ENCODE data around the gene SLC2A6.
"Not testable (repeated sequence)": the region's sequence is repeated elsewhere in the genome, so short reads cannot be mapped to it uniquely, and the experiment has no call there.

SLC2A6 gene

DNA sequence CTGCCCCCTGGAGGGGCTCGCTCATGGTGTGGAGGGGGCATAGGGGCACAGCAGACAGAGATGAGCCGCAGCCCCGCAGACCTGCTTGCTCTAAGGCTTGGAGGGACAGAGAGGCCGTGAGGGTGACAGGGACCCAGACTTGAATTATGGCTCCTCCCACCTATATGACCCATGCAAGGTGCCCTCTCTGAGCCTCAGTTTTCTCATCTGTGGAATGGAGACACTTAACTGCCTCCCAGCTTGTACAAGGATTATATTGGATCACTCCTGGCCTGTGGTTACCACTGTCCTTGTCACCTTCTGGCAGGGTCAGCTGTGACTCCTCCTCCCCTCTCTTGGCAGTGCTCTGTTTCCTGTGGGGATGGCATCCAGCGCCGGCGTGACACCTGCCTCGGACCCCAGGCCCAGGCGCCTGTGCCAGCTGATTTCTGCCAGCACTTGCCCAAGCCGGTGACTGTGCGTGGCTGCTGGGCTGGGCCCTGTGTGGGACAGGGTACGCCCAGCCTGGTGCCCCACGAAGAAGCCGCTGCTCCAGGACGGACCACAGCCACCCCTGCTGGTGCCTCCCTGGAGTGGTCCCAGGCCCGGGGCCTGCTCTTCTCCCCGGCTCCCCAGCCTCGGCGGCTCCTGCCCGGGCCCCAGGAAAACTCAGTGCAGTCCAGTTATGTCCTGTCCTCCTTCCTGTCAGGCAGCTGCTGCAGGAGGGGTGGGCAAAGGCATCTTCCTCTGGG lies 23.8 kb downstream of the SLC2A6 start:
- 0 out of 2 replicates have a peak, but pooled peaks cover 5% of the 10 kb centered on the region for H3K4me1 ChIP-seq (ENCODE audit: control insufficient read depth, insufficient read depth, low read length)
- no peak overlapping the region for H3K4me3 ChIP-seq (ENCODE audit: low read depth, low read length)
- no peaks in the 10 kb centered on the region for H3K27me3 ChIP-seq (ENCODE audit: control insufficient read depth, insufficient read depth, low read length)
- H3K36me3 ChIP-seq (ENCODE audit: control insufficient read depth, insufficient read depth, low read length), result no peaks in the 10 kb centered on the region
- H3K9ac ChIP-seq (ENCODE audit: low read depth, low read length), result no peak overlapping the region
- no peaks in the 10 kb centered on the region for H3K9me3 ChIP-seq (ENCODE audit: control insufficient read depth, insufficient read depth, low read length)
- no peak overlapping the region for H3K27ac ChIP-seq (ENCODE audit: low read depth, low read length)

DNA sequence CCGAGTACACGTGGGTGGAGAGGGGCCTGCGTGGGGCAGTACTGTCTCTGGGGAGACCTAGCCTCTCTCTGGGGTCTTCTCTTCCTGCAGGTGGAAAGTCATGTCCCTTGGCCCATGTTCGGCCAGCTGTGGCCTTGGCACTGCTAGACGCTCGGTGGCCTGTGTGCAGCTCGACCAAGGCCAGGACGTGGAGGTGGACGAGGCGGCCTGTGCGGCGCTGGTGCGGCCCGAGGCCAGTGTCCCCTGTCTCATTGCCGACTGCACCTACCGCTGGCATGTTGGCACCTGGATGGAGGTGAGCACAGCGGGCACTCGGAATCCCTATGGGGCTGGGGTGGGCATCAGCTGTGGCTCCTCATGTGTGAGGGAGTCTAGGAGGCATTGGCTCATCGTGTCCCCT lies 24.6 kb downstream of the SLC2A6 start:
- H3K9ac ChIP-seq (ENCODE audit: low read depth, low read length), result no peak overlapping the region
- H3K9me3 ChIP-seq (ENCODE audit: control insufficient read depth, insufficient read depth, low read length), result no peaks in the 10 kb centered on the region
- 0 out of 2 replicates have a peak, but pooled peaks cover 5% of the 10 kb centered on the region for H3K4me1 ChIP-seq (ENCODE audit: control insufficient read depth, insufficient read depth, low read length)
- H3K4me3 ChIP-seq (ENCODE audit: low read depth, low read length), result no peak overlapping the region
- H3K36me3 ChIP-seq (ENCODE audit: control insufficient read depth, insufficient read depth, low read length), result no peaks in the 10 kb centered on the region
- H3K27ac ChIP-seq (ENCODE audit: low read depth, low read length), result no peak overlapping the region
- no peaks in the 10 kb centered on the region for H3K27me3 ChIP-seq (ENCODE audit: control insufficient read depth, insufficient read depth, low read length)

DNA sequence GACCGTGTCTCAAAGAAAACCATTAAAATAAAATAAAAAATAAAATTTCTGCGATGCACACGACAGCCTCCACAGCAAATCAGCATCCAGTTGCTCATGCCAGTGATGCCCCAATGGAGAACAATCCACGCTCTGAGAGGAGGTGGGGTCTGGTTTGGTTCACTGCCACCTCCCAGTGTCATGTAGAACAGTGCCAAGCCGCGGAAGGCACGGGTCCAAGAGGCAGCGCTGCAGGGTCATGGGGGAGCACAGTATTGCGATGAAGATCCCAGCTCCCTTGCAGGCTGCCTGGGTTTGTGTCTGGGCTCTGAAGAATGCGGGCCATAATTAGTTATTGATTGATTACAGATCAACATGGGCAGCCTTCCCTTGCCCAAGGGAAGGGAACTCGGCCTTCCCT lies 25.2 kb downstream of the SLC2A6 start:
- no peak overlapping the region for H3K4me3 ChIP-seq (ENCODE audit: low read depth, low read length)
- H3K9ac ChIP-seq (ENCODE audit: low read depth, low read length), result no peak overlapping the region
- H3K27me3 ChIP-seq (ENCODE audit: control insufficient read depth, insufficient read depth, low read length), result no peaks in the 10 kb centered on the region
- no peak overlapping the region for H3K27ac ChIP-seq (ENCODE audit: low read depth, low read length)
- no peaks in the 10 kb centered on the region for H3K36me3 ChIP-seq (ENCODE audit: control insufficient read depth, insufficient read depth, low read length)
- no peaks in the 10 kb centered on the region for H3K4me1 ChIP-seq (ENCODE audit: control insufficient read depth, insufficient read depth, low read length)
- H3K9me3 ChIP-seq (ENCODE audit: control insufficient read depth, insufficient read depth, low read length), result no peaks in the 10 kb centered on the region

DNA sequence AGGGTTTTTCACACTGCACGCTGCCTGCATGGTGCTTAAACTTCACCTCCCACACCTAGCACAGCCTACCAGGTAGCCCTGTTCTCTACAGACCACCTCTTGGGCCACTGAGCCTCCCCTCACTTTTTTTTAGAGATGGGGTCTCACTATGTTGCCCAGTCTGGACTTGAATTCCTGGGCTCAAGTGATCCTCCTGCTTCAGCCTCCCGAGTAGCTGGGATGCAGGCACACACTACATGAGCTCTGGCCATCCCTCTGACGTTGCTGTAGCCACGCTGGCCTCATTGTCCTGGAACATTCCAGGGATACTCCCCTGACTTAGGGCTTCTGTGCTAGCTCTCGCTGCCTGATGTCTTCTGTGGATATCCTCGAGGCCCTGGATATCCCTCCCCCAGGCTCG lies 26.3 kb downstream of the SLC2A6 start:
- no peak overlapping the region for H3K4me3 ChIP-seq (ENCODE audit: low read depth, low read length)
- H3K9ac ChIP-seq (ENCODE audit: low read depth, low read length), result no peak overlapping the region
- H3K9me3 ChIP-seq (ENCODE audit: control insufficient read depth, insufficient read depth, low read length), result no peaks in the 10 kb centered on the region
- no peak overlapping the region for H3K27ac ChIP-seq (ENCODE audit: low read depth, low read length)
- no peaks in the 10 kb centered on the region for H3K36me3 ChIP-seq (ENCODE audit: control insufficient read depth, insufficient read depth, low read length)
- no peaks in the 10 kb centered on the region for H3K4me1 ChIP-seq (ENCODE audit: control insufficient read depth, insufficient read depth, low read length)
- H3K27me3 ChIP-seq (ENCODE audit: control insufficient read depth, insufficient read depth, low read length), result no peaks in the 10 kb centered on the region

DNA sequence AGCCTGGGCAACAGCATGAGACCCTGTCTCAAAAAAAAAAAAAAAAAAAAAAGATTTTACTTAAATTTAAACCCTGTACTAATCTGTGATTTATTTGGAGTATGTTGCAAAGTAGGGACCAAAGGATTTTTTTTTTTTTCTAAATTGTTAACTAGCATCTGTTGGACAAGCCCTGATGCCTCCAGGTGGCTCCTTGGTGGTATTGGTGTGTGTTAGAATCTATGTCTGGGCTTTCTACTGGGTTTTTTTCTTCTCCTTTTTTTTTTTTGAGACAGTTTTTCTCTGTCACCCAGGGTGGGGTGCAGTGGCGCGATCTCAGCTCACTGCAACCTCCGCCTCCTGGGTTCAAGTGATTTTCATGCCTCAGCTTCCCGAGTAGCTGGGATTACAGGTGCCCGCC lies 27.0 kb downstream of the SLC2A6 start:
- not testable (repeated sequence) for H3K27me3 ChIP-seq (ENCODE audit: control insufficient read depth, insufficient read depth, low read length); H3K27ac ChIP-seq (ENCODE audit: low read depth, low read length); H3K4me1 ChIP-seq (ENCODE audit: control insufficient read depth, insufficient read depth, low read length); H3K36me3 ChIP-seq (ENCODE audit: control insufficient read depth, insufficient read depth, low read length); H3K4me3 ChIP-seq (ENCODE audit: low read depth, low read length); H3K9ac ChIP-seq (ENCODE audit: low read depth, low read length); H3K9me3 ChIP-seq (ENCODE audit: control insufficient read depth, insufficient read depth, low read length)

DNA sequence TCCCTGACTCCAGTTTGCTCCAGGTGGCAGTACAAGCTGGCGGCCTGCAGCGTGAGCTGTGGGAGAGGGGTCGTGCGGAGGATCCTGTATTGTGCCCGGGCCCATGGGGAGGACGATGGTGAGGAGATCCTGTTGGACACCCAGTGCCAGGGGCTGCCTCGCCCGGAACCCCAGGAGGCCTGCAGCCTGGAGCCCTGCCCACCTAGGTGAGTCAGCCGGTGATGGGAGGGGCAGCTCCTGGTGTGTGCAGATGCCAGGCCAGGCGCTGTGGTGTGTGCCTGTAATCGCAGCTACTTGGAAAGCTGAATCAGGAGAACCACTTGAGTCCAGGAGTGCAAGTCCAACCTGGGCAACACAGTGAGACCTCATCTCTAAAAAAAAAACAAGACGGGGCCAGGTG lies 29.1 kb downstream of the SLC2A6 start:
- H3K36me3 ChIP-seq (ENCODE audit: control insufficient read depth, insufficient read depth, low read length), result no peaks in the 10 kb centered on the region
- H3K27ac ChIP-seq (ENCODE audit: low read depth, low read length), result no peak overlapping the region
- no peak overlapping the region for H3K4me3 ChIP-seq (ENCODE audit: low read depth, low read length)
- H3K9ac ChIP-seq (ENCODE audit: low read depth, low read length), result no peak overlapping the region
- no peaks in the 10 kb centered on the region for H3K4me1 ChIP-seq (ENCODE audit: control insufficient read depth, insufficient read depth, low read length)
- H3K9me3 ChIP-seq (ENCODE audit: control insufficient read depth, insufficient read depth, low read length), result no peaks in the 10 kb centered on the region
- no peaks in the 10 kb centered on the region for H3K27me3 ChIP-seq (ENCODE audit: control insufficient read depth, insufficient read depth, low read length)

DNA sequence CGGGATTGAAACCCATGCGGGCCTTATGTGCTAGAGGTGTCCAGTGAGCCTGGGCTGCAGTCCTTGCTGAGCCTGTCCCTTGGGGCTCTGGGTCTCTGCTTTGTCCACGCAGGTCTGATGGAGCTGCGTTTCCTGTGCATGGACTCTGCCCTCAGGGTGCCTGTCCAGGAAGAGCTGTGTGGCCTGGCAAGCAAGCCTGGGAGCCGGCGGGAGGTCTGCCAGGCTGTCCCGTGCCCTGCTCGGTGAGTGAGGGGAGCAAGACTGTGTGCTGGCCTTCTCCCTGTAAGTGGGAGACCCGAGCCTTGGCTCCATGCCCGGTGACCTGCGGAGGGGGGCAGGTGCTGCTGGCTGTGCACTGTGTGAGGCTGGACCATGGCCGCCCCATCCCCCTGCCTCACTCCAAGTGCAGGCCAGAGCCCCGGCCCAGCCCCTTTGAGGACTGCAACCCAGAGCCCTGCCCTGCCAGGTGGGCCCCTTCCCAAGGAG lies 30.4 kb downstream of the SLC2A6 start:
- H3K27ac ChIP-seq (ENCODE audit: low read depth, low read length), result no peak overlapping the region
- no peaks in the 10 kb centered on the region for H3K9me3 ChIP-seq (ENCODE audit: control insufficient read depth, insufficient read depth, low read length)
- no peaks in the 10 kb centered on the region for H3K4me1 ChIP-seq (ENCODE audit: control insufficient read depth, insufficient read depth, low read length)
- H3K36me3 ChIP-seq (ENCODE audit: control insufficient read depth, insufficient read depth, low read length), result no peaks in the 10 kb centered on the region
- no peak overlapping the region for H3K4me3 ChIP-seq (ENCODE audit: low read depth, low read length)
- no peak overlapping the region for H3K9ac ChIP-seq (ENCODE audit: low read depth, low read length)
- H3K27me3 ChIP-seq (ENCODE audit: control insufficient read depth, insufficient read depth, low read length), result no peaks in the 10 kb centered on the region

DNA sequence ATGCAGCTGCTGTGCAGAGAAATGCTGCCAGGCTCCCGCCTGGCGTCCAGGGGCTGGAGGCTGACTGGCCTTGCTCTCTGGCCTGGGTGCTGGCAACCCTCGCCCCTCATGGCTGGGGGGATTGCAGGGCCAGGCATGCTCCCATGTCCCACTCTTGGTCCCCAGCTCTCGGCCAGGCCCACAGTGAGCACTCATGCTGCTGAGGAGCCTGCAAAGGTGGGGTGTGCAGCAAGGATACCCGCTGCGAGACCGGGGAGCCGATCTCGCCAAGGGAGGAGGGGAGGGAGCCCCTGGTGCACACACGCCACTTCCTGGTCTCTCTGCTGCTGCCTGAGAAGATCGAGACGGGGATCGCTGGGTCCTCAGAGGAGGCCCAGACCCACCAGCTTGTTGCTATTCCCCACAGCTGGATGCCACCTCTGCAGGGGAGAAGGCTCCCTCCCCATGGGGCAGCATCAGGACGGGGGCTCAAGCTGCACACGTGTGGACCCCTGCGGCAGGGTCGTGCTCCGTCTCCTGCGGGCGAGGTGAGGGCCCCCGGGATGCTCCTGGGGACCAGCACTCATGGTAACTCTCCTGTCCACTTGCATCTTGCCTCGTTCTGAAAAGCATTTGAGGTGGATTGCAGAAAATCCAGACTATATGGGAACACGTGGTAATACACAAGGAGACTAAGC lies 33.5 kb downstream of the SLC2A6 start:
- Histone ChIP-seq H3K4me3 (ENCODE audit: low read depth, low read length) (no peak overlapping the region), H3K27me3 (ENCODE audit: control insufficient read depth, insufficient read depth, low read length) (no peaks in the 10 kb centered on the region), H3K9me3 (ENCODE audit: control insufficient read depth, insufficient read depth, low read length) (no peaks in the 10 kb centered on the region), H3K27ac (ENCODE audit: low read depth, low read length) (no peak overlapping the region), H3K4me1 (ENCODE audit: control insufficient read depth, insufficient read depth, low read length) (no peaks in the 10 kb centered on the region), H3K9ac (ENCODE audit: low read depth, low read length) (no peak overlapping the region), H3K36me3 (ENCODE audit: control insufficient read depth, insufficient read depth, low read length) (no peaks in the 10 kb centered on the region)

DNA sequence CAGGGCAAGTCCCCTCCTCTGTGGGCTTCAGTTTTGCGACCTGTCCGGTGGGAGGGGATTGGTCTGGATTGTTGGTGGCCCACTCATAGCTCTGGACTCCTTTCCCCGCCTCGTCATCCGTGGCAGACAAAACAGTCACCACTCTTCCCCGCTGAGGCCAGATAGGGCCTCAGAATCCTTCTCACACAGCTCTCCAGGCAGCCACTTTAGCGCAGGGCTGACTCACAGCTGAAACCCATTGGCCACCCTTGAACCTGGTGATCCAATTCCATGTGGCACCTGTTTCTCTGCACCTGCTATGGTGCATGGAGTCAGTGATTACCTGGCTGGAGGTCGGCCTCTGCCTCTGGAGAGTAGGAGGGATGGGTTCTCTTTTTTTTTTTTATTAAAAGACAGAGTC lies 34.9 kb downstream of the SLC2A6 start:
- no peaks in the 10 kb centered on the region for H3K36me3 ChIP-seq (ENCODE audit: control insufficient read depth, insufficient read depth, low read length)
- no peaks in the 10 kb centered on the region for H3K4me1 ChIP-seq (ENCODE audit: control insufficient read depth, insufficient read depth, low read length)
- no peak overlapping the region for H3K27ac ChIP-seq (ENCODE audit: low read depth, low read length)
- H3K9me3 ChIP-seq (ENCODE audit: control insufficient read depth, insufficient read depth, low read length), result no peaks in the 10 kb centered on the region
- H3K27me3 ChIP-seq (ENCODE audit: control insufficient read depth, insufficient read depth, low read length), result no peaks in the 10 kb centered on the region
- H3K9ac ChIP-seq (ENCODE audit: low read depth, low read length), result no peak overlapping the region
- H3K4me3 ChIP-seq (ENCODE audit: low read depth, low read length), result no peak overlapping the region

DNA sequence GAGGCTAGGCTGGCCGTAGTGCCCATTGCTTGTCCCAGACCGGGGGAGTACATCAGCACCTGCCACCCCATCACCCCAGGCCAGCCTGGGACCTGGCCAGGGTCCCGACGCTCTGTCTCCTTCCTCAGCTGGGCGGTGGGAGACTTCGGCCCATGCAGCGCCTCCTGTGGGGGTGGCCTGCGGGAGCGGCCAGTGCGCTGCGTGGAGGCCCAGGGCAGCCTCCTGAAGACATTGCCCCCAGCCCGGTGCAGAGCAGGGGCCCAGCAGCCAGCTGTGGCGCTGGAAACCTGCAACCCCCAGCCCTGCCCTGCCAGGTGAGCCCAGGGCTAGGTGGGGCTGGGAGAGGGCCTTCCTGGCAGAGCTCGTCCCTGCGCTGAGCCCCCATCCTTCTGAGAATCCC lies 35.7 kb downstream of the SLC2A6 start:
- Histone ChIP-seq H3K27me3 (ENCODE audit: control insufficient read depth, insufficient read depth, low read length) (no peaks in the 10 kb centered on the region), H3K9me3 (ENCODE audit: control insufficient read depth, insufficient read depth, low read length) (no peaks in the 10 kb centered on the region), H3K27ac (ENCODE audit: low read depth, low read length) (no peak overlapping the region), H3K36me3 (ENCODE audit: control insufficient read depth, insufficient read depth, low read length) (no peaks in the 10 kb centered on the region), H3K4me3 (ENCODE audit: low read depth, low read length) (no peak overlapping the region), H3K9ac (ENCODE audit: low read depth, low read length) (no peak overlapping the region), H3K4me1 (ENCODE audit: control insufficient read depth, insufficient read depth, low read length) (no peaks in the 10 kb centered on the region)

DNA sequence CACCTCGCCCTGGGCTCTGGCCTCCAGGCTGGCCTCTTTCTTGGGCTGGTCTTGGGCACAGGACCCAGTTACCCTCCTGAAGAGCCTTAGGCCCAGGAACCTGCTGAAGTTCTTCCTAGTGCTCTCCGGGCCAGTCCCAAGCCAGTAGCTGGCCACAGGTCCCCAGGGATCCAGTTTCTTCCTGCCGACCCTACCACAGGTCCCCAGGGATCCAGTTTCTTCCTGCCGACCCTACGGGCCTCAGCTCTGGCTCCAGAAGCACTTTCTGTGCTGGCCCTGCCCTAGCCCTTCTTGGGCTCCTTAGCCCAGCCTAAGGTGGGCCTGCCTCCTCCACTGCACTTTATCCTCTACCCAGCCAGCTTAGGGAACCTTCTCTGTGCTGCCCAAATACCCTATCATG lies 37.3 kb downstream of the SLC2A6 start:
- Histone ChIP-seq H3K9ac (ENCODE audit: low read depth, low read length) (no peak overlapping the region), H3K27me3 (ENCODE audit: control insufficient read depth, insufficient read depth, low read length) (no peaks in the 10 kb centered on the region), H3K27ac (ENCODE audit: low read depth, low read length) (no peak overlapping the region), H3K9me3 (ENCODE audit: control insufficient read depth, insufficient read depth, low read length) (no peaks in the 10 kb centered on the region), H3K4me3 (ENCODE audit: low read depth, low read length) (no peak overlapping the region), H3K36me3 (ENCODE audit: control insufficient read depth, insufficient read depth, low read length) (no peaks in the 10 kb centered on the region), H3K4me1 (ENCODE audit: control insufficient read depth, insufficient read depth, low read length) (no peaks in the 10 kb centered on the region)

Data from HUES48 (cell line).